Osteoblast (primary cell): ENCODE measurements around the gene FGF12. TPM values are rescaled to one million over a fixed set of nuclear protein-coding genes. Genes with fewer than 3 reads are reported as not detected.

Experiments
- DNase-seq: peaks from one replicate; pipeline ENCODE4 v3.0.0; 2011; ENCODE audit warnings: low spot score, mixed read lengths; ENCODE audit not compliant: insufficient read length; ENCODE audit errors: missing footprints
- H2AFZ ChIP-seq: 2 replicates; pipeline ENCODE4 v1.6.0; 2011; ENCODE audit warnings: mild to moderate bottlenecking, low read length
- H3K27ac ChIP-seq: 2 replicates; pipeline ENCODE4 v1.5.1; 2011; ENCODE audit warnings: mild to moderate bottlenecking, low read depth, low read length, moderate library complexity
- H3K27me3 ChIP-seq: 2 replicates; pipeline ENCODE4 v1.6.0; 2012; ENCODE audit warnings: mild to moderate bottlenecking, control low read depth, inconsistent platforms, low read length, moderate library complexity; ENCODE audit not compliant: insufficient read depth
- H3K36me3 ChIP-seq: 2 replicates; pipeline ENCODE4 v1.5.1; 2011; ENCODE audit warnings: mild to moderate bottlenecking, low read length, control low read depth, moderate library complexity; ENCODE audit not compliant: insufficient read depth
- H3K4me1 ChIP-seq: 2 replicates; pipeline ENCODE4 v1.5.1; 2011; ENCODE audit warnings: mild to moderate bottlenecking, low read length, control low read depth, moderate library complexity; ENCODE audit not compliant: insufficient read depth
- H3K4me2 ChIP-seq: 2 replicates; pipeline ENCODE4 v1.6.0; 2011; ENCODE audit warnings: mild to moderate bottlenecking, low read length; ENCODE audit not compliant: insufficient read depth
- H3K4me3 ChIP-seq: fragments of 200-600 bp; sonication (generic); 3 replicates; pipeline ENCODE4 v1.5.1; 2012; ENCODE audit warnings: mild to moderate bottlenecking, low read length, inconsistent platforms; ENCODE audit not compliant: insufficient read depth
- H3K79me2 ChIP-seq: 2 replicates; pipeline ENCODE4 v1.6.0; 2012; ENCODE audit warnings: mild to moderate bottlenecking, low read length, control low read depth, inconsistent platforms; ENCODE audit not compliant: insufficient read depth
- H3K9me3 ChIP-seq: 2 replicates; pipeline ENCODE4 v1.5.1; 2011; ENCODE audit warnings: low read depth, low read length, control low read depth
- H4K20me1 ChIP-seq: 2 replicates; pipeline ENCODE4 v1.6.0; 2012; ENCODE audit warnings: mild to moderate bottlenecking, low read length, control low read depth; ENCODE audit not compliant: insufficient read depth
- total RNA-seq: library from RNA; depleted of rRNA; stranded (reverse); fragments of >200 nt; gene quantifications from 2 replicates; pipeline ENCODE4 v1.2.3, GENCODE V29; 2012
- TF ChIP-seq, protein P1 (sequence below): IDR thresholded peaks from 2 replicates; pipeline ENCODE4 v1.5.1; 2011; ENCODE audit warnings: mild to moderate bottlenecking, low read depth, low read length, moderate library complexity; ENCODE audit errors: extremely low read depth

Gene FGF12
- total RNA-seq, 1 donor, result not detected

DNA sequence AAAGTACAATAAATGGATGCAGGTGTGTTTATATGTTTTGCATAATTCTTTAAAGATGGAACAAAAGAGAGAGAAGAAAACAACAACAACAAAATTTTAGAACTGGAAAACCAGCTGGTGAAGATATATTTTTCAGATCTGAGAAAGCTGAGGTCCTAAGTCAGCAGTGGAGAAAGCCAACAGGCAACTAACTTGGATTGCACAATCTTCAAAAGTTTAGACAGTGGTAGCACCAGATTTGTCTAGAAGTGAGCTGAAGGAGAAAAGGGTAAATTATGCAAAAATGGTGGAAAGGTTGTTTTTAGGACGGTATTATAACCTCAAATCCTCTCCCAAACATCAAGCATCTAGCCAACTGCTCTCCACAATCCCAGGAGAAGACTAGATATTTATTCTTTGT lies 17.0 kb downstream of the FGF12 start:
- TF ChIP-seq, protein P1, sequence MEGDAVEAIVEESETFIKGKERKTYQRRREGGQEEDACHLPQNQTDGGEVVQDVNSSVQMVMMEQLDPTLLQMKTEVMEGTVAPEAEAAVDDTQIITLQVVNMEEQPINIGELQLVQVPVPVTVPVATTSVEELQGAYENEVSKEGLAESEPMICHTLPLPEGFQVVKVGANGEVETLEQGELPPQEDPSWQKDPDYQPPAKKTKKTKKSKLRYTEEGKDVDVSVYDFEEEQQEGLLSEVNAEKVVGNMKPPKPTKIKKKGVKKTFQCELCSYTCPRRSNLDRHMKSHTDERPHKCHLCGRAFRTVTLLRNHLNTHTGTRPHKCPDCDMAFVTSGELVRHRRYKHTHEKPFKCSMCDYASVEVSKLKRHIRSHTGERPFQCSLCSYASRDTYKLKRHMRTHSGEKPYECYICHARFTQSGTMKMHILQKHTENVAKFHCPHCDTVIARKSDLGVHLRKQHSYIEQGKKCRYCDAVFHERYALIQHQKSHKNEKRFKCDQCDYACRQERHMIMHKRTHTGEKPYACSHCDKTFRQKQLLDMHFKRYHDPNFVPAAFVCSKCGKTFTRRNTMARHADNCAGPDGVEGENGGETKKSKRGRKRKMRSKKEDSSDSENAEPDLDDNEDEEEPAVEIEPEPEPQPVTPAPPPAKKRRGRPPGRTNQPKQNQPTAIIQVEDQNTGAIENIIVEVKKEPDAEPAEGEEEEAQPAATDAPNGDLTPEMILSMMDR, result no peak
- no peak overlapping the region for H3K27ac ChIP-seq
- no peaks in the 10 kb centered on the region for H3K9me3 ChIP-seq
- no peaks in the 10 kb centered on the region for H3K36me3 ChIP-seq
- no peak for DNase-seq
- H3K27me3 ChIP-seq, result no peaks in the 10 kb centered on the region
- no peaks in the 10 kb centered on the region for H3K79me2 ChIP-seq
- no peak overlapping the region for H3K4me2 ChIP-seq
- H2AFZ ChIP-seq, result no peak overlapping the region
- no peaks in the 10 kb centered on the region for H4K20me1 ChIP-seq
- H3K4me3 ChIP-seq, result no peak overlapping the region
- no peaks in the 10 kb centered on the region for H3K4me1 ChIP-seq

DNA sequence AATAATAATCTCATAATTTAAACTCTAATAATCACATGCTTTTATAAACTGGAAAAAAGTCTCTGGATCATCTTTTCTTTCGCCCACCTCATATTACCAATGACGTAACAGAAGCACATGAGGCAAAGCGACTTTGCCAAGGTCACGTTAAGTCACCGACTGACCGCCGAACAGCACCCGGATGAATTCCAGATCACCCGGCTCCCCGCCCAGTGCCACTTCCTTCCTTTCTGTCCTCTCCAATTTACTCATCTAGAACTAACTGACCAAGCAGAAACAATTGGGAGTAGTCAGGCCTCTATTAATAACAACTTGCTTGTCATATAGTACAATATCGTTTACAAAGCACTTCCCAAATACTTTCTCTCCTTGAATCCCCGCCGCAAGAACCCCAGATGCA lies 21.1 kb downstream of the FGF12 start:
- no peaks in the 10 kb centered on the region for H3K36me3 ChIP-seq
- no peak overlapping the region for H3K27ac ChIP-seq
- H4K20me1 ChIP-seq, result no peaks in the 10 kb centered on the region
- H3K4me2 ChIP-seq, result no peak overlapping the region
- DNase-seq, result no peak
- TF ChIP-seq, protein P1, result no peak
- H3K9me3 ChIP-seq, result no peaks in the 10 kb centered on the region
- no peaks in the 10 kb centered on the region for H3K79me2 ChIP-seq
- H3K27me3 ChIP-seq, result no peaks in the 10 kb centered on the region
- H2AFZ ChIP-seq, result no peak overlapping the region
- no peaks in the 10 kb centered on the region for H3K4me1 ChIP-seq
- no peak overlapping the region for H3K4me3 ChIP-seq

DNA sequence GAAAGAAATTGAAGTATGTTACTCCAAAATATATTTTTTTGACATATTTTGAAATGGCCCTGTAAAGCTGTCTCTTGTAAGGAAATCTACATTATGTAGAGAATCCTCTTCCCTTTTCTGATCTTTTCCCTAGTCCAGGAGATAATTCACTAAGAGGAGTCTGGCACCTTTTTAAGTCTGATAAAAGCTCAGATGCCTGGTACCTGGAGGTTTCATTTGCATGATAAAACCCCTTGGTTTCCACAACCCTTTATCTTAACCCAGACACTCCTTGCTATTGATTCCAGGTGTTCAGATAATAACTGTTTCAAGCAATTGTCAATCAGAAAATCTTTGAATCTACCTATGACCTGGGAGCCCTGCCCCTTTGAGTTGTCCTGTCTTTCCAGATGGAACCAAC lies 26.5 kb downstream of the FGF12 start:
- Histone ChIP-seq H2AFZ (no peak overlapping the region), H3K79me2 (no peaks in the 10 kb centered on the region), H3K9me3 (no peaks in the 10 kb centered on the region), H3K4me3 (no peak overlapping the region), H4K20me1 (no peaks in the 10 kb centered on the region), H3K27ac (no peak overlapping the region), H3K4me2 (no peak overlapping the region), H3K36me3 (no peaks in the 10 kb centered on the region), H3K4me1 (no peaks in the 10 kb centered on the region), H3K27me3 (no peaks in the 10 kb centered on the region)
- no peak for DNase-seq
- TF ChIP-seq, protein P1, result no peak

DNA sequence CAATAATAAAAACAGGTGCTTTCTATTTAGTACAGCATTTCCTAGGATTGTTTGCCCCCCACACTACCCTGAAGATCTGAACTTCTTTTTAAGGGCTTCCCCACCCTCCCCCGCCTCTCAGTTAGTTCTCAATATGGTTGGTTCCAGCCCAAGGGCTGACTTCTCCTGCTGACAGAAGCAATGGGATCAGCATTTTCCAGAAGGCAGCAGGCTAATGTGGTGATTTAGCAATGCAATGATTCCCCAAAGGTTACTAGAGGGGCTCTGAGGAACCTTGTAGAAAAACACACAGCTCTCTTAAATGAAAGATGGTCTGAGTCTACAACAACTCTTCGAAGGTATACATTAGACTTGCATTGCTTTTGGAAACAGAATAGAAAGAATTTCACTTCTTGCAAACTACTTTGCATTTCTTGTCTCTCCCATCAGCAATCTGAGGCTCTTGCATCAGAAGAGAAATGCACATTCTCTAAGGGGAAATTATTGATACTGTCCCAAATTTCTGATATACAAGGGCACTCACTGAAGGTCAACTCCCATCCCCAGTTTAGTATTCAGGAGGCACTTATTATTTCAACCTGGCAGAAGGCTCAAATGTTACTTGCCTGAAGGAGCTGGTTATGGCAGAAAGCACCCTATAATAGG lies 30.3 kb downstream of the FGF12 start:
- H3K4me2 ChIP-seq, result no peak overlapping the region
- H3K27me3 ChIP-seq, result no peaks in the 10 kb centered on the region
- no peaks in the 10 kb centered on the region for H3K4me1 ChIP-seq
- no peaks in the 10 kb centered on the region for H3K36me3 ChIP-seq
- H3K79me2 ChIP-seq, result no peaks in the 10 kb centered on the region
- H3K4me3 ChIP-seq, result no peak overlapping the region
- H3K27ac ChIP-seq, result no peak overlapping the region
- TF ChIP-seq, protein P1, result no peak
- H3K9me3 ChIP-seq, result no peaks in the 10 kb centered on the region
- DNase-seq, result no peak
- H2AFZ ChIP-seq, result no peak overlapping the region
- no peaks in the 10 kb centered on the region for H4K20me1 ChIP-seq
